Esophagus squamous epithelium (tissue), 5 donors: Measurements from ENCODE around the gene C16orf54. TPM values are rescaled to one million over a fixed set of nuclear protein-coding genes. Genes with fewer than 3 reads are reported as not detected.
"Not testable (repeated sequence)": the region's sequence is repeated elsewhere in the genome, so short reads cannot be mapped to it uniquely, and the experiment has no call there.

Experiments used
- DNase-seq: peaks from one replicate; lab custom pipeline; 2025; lab: John Stamatoyannopoulos, UW
- H3K27ac ChIP-seq, 4 donors: fragments of 200-600 bp; sonication (generic); one replicate each; pipeline ENCODE4 v1.5.1; 2016 to 2019; ENCODE audit warnings: mild to moderate bottlenecking in 1 of 4
- H3K27me3 ChIP-seq, 4 donors: fragments of 200-600 bp; sonication (generic); 1 replicate in 3 of 4; 2 replicates in 1 of 4; pipeline versions ENCODE4 v1.5.1 to v1.6.0; 2017 to 2021; ENCODE audit warnings: antibody characterized with exemption in 1 of 4
- H3K36me3 ChIP-seq, 3 donors: fragments of 200-600 bp; sonication (generic); one replicate each; pipeline ENCODE4 v1.5.1; 2016 to 2019
- H3K4me1 ChIP-seq, 3 donors: fragments of 200-600 bp; sonication (generic); one replicate each; pipeline ENCODE4 v1.5.1; 2017 to 2019
- H3K4me3 ChIP-seq, 4 donors: fragments of 200-600 bp; sonication (generic); 1 replicate in 3 of 4; 2 replicates in 1 of 4; pipeline ENCODE4 v1.5.1; 2016 to 2019; ENCODE audit warnings: mild to moderate bottlenecking in 2 of 4, moderate library complexity in 1 of 4
- H3K9me3 ChIP-seq, 3 donors: fragments of 200-600 bp; sonication (generic); one replicate each; pipeline ENCODE4 v1.5.1; 2016 to 2019
- POLR2A ChIP-seq, 4 donors: fragments of 450-650 bp; IDR thresholded peaks; one replicate each; pipeline ENCODE4 v1.6.1; 2017; ENCODE audit warnings: antibody characterized with exemption in 4 of 4, mild to moderate bottlenecking in 4 of 4, moderate library complexity in 3 of 4
- WGBS, 2 donors: methylation state at CpG; one replicate each; pipeline ENCODE4 v1.1.5; 2018; 5-methylcytosine and 5-hydroxymethylcytosine counted together
- intact Hi-C: fragments of 100-400 bp; cut with DNase I; formaldehyde crosslinking; loops from one replicate; pipeline ENCODE4 v1.15.0; 2022
- total RNA-seq, 4 donors: library from RNA; depleted of rRNA; stranded (reverse); fragments of >200 nt; gene quantifications; one replicate each; pipeline ENCODE4 v1.1.0, GENCODE V29; 2016
- TF ChIP-seq, protein P1 (sequence below), 6 experiments: fragments of 450-650 bp in 4 of 6; fragments of 200-600 bp in 2 of 6; sonication (generic) in 2 of 6; IDR thresholded peaks; one replicate each; pipeline ENCODE4 v1.5.1; 2016 to 2019; ENCODE audit warnings: antibody characterized with exemption in 6 of 6, mild to moderate bottlenecking in 4 of 6, moderate library complexity in 4 of 6
- donor health status: DM: yes; HTN: yes; CAD: no.

C16orf54 gene
- total RNA-seq, 4 donors from 2014 or later = 0.13 to 3.4 (median 1.6) TPM

DNA sequence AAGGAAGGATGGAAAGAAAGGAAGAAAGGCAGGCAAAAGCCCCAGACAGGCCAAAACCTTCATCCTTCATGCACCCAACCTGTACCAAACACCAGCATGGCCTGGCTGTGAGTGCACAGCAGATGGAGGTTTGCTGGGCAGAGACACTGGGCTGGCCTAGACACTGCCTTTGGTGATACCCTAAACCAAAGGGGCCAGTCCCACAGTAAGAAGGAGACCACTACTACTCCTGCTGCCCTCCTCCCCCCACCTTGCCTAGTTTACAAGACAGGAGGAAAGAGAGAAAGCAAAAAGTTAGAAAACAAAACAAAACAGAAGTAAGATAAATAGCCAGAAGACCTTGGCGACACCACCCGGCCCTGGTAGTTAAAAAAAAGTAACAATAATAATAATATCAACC, 47.7 kb downstream of the C16orf54 start:
- no peak for DNase-seq
- TF ChIP-seq POLR2A (IDR thresholded peaks at IDR 0.05) = no peak
- TF ChIP-seq, protein P1, sequence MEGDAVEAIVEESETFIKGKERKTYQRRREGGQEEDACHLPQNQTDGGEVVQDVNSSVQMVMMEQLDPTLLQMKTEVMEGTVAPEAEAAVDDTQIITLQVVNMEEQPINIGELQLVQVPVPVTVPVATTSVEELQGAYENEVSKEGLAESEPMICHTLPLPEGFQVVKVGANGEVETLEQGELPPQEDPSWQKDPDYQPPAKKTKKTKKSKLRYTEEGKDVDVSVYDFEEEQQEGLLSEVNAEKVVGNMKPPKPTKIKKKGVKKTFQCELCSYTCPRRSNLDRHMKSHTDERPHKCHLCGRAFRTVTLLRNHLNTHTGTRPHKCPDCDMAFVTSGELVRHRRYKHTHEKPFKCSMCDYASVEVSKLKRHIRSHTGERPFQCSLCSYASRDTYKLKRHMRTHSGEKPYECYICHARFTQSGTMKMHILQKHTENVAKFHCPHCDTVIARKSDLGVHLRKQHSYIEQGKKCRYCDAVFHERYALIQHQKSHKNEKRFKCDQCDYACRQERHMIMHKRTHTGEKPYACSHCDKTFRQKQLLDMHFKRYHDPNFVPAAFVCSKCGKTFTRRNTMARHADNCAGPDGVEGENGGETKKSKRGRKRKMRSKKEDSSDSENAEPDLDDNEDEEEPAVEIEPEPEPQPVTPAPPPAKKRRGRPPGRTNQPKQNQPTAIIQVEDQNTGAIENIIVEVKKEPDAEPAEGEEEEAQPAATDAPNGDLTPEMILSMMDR (IDR thresholded peaks at IDR 0.05) = no peak
- Histone ChIP-seq H3K4me3 (no peak overlapping the region), H3K27me3 (peaks cover 0 to 5% (median 0%) of the 10 kb centered on the region in 4 donors), H3K9me3 (no peaks in the 10 kb centered on the region), H3K36me3 (no peaks in the 10 kb centered on the region), H3K27ac (no peak overlapping the region), H3K4me1 (peaks cover 0 to 12% (median 0%) of the 10 kb centered on the region in 3 donors)
- WGBS, 2 donors = 66 to 74% methylated on average over 2 of the region's 2 CpGs
- intact Hi-C loops = loop anchor here (5.0 kb wide), 1 partner anchor 329 kb away; no protein-coding TSS in a partner anchor

DNA sequence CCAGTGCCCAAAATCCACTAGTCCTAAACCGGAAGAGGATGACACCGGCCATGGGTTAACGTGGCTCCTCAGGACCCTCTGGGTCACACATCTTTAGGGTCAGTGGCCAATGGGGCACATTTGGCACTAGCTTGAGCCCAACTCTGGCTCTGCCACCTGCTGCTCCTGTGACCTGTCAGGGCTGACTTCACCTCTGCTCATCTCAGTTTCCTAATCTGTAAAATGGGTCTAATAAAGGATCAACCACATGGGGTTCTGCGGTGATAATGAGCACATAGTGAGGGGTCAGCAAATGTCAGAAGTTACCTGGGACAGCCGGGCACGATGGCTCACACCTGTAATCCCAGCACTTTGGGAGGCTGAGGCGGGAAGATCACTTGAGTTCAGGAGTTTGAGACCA, 48.4 kb downstream of the C16orf54 start:
- H3K9me3 ChIP-seq = no peaks in the 10 kb centered on the region
- intact Hi-C loops = loop anchor here (5.0 kb wide), 1 partner anchor 330 kb away; no protein-coding TSS in a partner anchor
- peaks cover 0 to 5% (median 0%) of the 10 kb centered on the region in 4 donors for H3K27me3 ChIP-seq
- H3K4me1 ChIP-seq = peaks cover 0 to 12% (median 0%) of the 10 kb centered on the region in 3 donors
- H3K4me3 ChIP-seq = no peak overlapping the region
- DNase-seq = no peak
- no peak for TF ChIP-seq POLR2A (IDR thresholded peaks at IDR 0.05)
- TF ChIP-seq, protein P1 (IDR thresholded peaks at IDR 0.05) = no peak
- H3K36me3 ChIP-seq = no peaks in the 10 kb centered on the region
- 90 to 94% methylated on average over 5 to 7 of the region's 7 CpGs for WGBS, 2 donors
- no peak overlapping the region for H3K27ac ChIP-seq

DNA sequence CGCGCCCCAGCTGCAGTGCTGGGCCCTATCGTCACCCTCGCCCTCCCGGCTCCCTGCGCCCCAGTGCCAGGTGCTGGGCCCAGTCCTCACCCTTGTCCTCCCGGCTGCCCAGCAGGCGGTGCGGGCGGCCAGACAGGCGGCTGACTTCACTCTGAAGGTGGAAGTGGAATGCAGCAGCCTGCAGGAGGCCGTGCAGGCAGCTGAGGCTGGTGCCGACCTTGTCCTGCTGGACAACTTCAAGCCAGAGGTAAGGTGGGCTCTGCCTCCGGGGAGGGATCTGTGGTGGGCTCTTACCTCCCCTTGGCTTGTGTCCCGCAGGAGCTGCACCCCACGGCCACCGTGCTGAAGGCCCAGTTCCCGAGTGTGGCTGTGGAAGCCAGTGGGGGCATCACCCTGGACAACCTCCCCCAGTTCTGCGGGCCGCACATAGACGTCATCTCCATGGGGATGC, 48.9 kb downstream of the C16orf54 start:
- TF ChIP-seq POLR2A (IDR thresholded peaks at IDR 0.05) = no peak
- TF ChIP-seq, protein P1 (IDR thresholded peaks at IDR 0.05) = no peak
- 92 to 100% methylated on average over 2 to 7 of the region's 21 CpGs for WGBS, 2 donors
- Histone ChIP-seq H3K27ac (no peak overlapping the region), H3K9me3 (no peaks in the 10 kb centered on the region), H3K4me3 (no peak overlapping the region), H3K27me3 (peaks cover 0 to 5% (median 0%) of the 10 kb centered on the region in 4 donors), H3K4me1 (peaks cover 0 to 12% (median 0%) of the 10 kb centered on the region in 3 donors), H3K36me3 (no peaks in the 10 kb centered on the region)
- DNase-seq = no peak
- intact Hi-C loops = loop anchor here (5.0 kb wide), 1 partner anchor 330 kb away; no protein-coding TSS in a partner anchor

DNA sequence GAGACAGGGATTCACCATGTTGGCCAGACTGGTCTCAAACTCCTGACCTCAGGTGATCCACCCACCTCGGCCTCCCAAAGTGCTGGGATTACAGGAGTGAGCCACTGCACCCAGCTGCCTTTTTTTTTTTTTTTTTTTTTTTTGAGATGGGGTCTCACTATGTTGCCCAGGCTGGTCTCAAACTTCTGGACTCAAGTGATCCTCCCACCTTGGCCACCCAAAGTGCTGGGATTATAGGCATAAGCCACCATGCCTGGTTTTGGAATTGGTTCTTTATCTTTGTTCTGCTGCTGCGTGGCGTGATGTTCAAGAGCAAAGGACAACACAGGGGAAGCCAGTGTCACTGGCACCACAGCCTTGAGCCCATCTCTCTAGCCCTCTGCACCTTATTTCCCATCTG, 50.1 kb downstream of the C16orf54 start:
- H3K9me3 ChIP-seq, H3K27me3 ChIP-seq, H3K27ac ChIP-seq, H3K36me3 ChIP-seq, H3K4me3 ChIP-seq, DNase-seq: not testable (repeated sequence)
- intact Hi-C loops = loop anchor here (5.0 kb wide), 1 partner anchor 332 kb away; no protein-coding TSS in a partner anchor
- 92 to 100% methylated on average over 1 to 3 of the region's 3 CpGs for WGBS, 2 donors
- peaks cover 0 to 10% (median 0%) of the 10 kb centered on the region in 3 donors for H3K4me1 ChIP-seq

DNA sequence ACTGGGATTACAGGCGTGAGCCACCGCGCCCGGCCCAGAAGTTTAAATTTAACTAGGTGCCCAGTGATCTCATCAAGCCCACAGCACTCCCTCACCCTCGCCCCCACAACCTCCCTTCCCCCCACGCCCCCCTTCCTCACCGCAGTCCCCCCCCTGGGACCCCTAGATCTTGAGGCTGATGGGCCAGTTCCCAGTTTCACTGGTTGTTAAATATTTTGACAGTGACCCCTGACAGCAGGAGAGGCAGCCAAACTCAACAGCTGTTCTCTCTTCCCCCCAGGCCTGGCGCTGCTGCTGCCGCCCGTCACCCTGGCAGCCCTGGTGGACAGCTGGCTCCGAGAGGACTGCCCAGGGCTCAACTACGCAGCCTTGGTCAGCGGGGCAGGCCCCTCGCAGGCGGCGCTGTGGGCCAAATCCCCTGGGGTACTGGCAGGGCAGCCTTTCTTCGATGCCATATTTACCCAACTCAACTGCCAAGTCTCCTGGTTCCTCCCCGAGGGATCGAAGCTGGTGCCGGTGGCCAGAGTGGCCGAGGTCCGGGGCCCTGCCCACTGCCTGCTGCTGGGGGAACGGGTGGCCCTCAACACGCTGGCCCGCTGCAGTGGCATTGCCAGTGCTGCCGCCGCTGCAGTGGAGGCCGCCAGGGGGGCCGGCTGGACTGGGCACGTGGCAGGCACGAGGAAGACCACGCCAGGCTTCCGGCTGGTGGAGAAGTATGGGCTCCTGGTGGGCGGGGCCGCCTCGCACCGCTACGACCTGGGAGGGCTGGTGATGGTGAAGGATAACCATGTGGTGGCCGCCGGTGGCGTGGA, 51.2 kb downstream of the C16orf54 start:
- H3K9me3 ChIP-seq = no peaks in the 10 kb centered on the region
- H3K4me1 ChIP-seq = peaks cover 0 to 7% (median 0%) of the 10 kb centered on the region in 3 donors
- no peak for TF ChIP-seq POLR2A (IDR thresholded peaks at IDR 0.05)
- peak overlapping the region in 3 of 4 donors; percentile 1 to 36 (median 14) for H3K27ac ChIP-seq
- no peak for DNase-seq
- intact Hi-C loops = loop anchor here (5.0 kb wide), 1 partner anchor 333 kb away; no protein-coding TSS in a partner anchor
- H3K36me3 ChIP-seq = no peaks in the 10 kb centered on the region
- WGBS, 2 donors = 61 to 70% methylated on average over 6 to 23 of the region's 41 CpGs
- no peaks in the 10 kb centered on the region for H3K27me3 ChIP-seq
- no peak overlapping the region for H3K4me3 ChIP-seq

DNA sequence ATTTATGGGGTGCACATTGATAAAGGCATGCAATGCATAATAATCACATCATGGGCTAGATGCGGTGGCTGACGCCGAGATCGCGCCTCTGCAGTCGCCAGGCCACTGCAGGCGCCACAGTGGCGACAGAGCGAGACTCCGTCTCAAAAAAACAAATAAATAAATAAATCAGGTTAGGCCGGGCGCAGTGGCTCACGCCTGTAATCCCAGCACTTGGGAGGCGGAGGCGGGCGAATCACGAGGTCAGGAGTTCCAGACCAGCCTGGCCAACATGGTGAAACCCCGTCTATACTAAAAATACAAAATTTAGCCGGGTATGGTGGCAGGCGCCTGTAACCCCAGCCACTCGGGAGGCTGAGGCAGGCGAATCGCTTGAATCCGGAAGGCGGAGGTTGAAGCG, 53.2 kb downstream of the C16orf54 start:
- H3K36me3 ChIP-seq, H3K27ac ChIP-seq, H3K4me1 ChIP-seq, intact Hi-C loops, DNase-seq, H3K27me3 ChIP-seq, H3K4me3 ChIP-seq, H3K9me3 ChIP-seq: not testable (repeated sequence)
- WGBS, 2 donors = 91 to 93% methylated on average over 22 to 26 of the region's 26 CpGs

Other genes starting within 250 kb of the C16orf54 start
- 10 to 100 TPM in 3 of 4 donors, 1 to 10 TPM in 1; 4.7 to 64.7 (median 26.2) TPM for gene NPIPB12, start 239.6 kb downstream of the C16orf54 start, total RNA-seq
- 1 to 10 TPM; 1.3 to 4.2 (median 2.8) TPM for gene SPN, start 82.7 kb downstream of the C16orf54 start, total RNA-seq
- 1 to 10 TPM in 2 of 4 donors, under 1 TPM in 2; 0.40 to 3.6 (median 1.9) TPM for gene QPRT, start 66.8 kb downstream of the C16orf54 start, total RNA-seq
- gene ZG16, start 32.3 kb upstream of the C16orf54 start, total RNA-seq = not detected
- gene KIF22, start 44.8 kb upstream of the C16orf54 start, total RNA-seq = 10 to 100 TPM; 31.0 to 46.3 (median 37.6) TPM
- gene MAZ, start 60.5 kb upstream of the C16orf54 start, total RNA-seq = 10 to 100 TPM; 87.0 to 99.0 (median 97.3) TPM
- gene PRRT2, start 66.2 kb upstream of the C16orf54 start, total RNA-seq = 1 to 10 TPM in 1 of 4 donors, under 1 TPM in 2, not detected in 1; 0.40 to 1.9 (median 0.53) TPM
- 10 to 100 TPM; 25.4 to 37.6 (median 32.8) TPM for gene PAGR1, start 70.2 kb upstream of the C16orf54 start, total RNA-seq
- gene MVP, start 74.5 kb upstream of the C16orf54 start, total RNA-seq = 100 to 1,000 TPM in 2 of 4 donors, 10 to 100 TPM in 2; 54.0 to 133 (median 97.6) TPM
- 10 to 100 TPM; 34.6 to 78.8 (median 44.6) TPM for gene CDIPT, start 117.2 kb upstream of the C16orf54 start, total RNA-seq
- 1 to 10 TPM in 2 of 4 donors, under 1 TPM in 1, not detected in 1; 0.22 to 2.8 (median 1.1) TPM for gene SEZ6L2, start 153.6 kb upstream of the C16orf54 start, total RNA-seq
- gene ASPHD1, start 154.5 kb upstream of the C16orf54 start, total RNA-seq = under 1 TPM in 2 of 4 donors, not detected in 2; 0.32 to 0.61 TPM
- 10 to 100 TPM in 3 of 4 donors, 1 to 10 TPM in 1; 8.4 to 17.2 (median 13.9) TPM for gene KCTD13, start 180.2 kb upstream of the C16orf54 start, total RNA-seq
- gene TMEM219, start 216.1 kb upstream of the C16orf54 start, total RNA-seq = 100 to 1,000 TPM in 1 of 4 donors, 10 to 100 TPM in 3; 48.0 to 119 (median 80.0) TPM
- 10 to 100 TPM; 26.8 to 33.7 (median 30.4) TPM for gene TAOK2, start 227.9 kb upstream of the C16orf54 start, total RNA-seq
- gene HIRIP3, start 249.6 kb upstream of the C16orf54 start, total RNA-seq = 10 to 100 TPM in 2 of 4 donors, 1 to 10 TPM in 2; 5.1 to 12.8 (median 9.7) TPM